ENCODE results near the gene ZNF19.

ZNF19 gene

GRCh38 chr16:71489122-71489521 is at the start of gene ZNF19:
Gene ZNF19, minus strand, starts transcription at chr16:71489324. Its CDS starts 7,210 bp downstream, at chr16:71482114.
- TF ChIP-seq Cebpa-rat (IDR thresholded peaks at IDR 0.05): no peak
- H3K9me3 ChIP-seq: no peaks in the 10 kb centered on the region
- H3K27ac ChIP-seq: no peak within 1 kb of the TSS
- H3K4me3 ChIP-seq: no peak within 1 kb of the TSS
- H3K36me3 ChIP-seq: no peaks in the 10 kb centered on the region
- H3K4me2 ChIP-seq: no peak within 1 kb of the TSS
- H3K4me1 ChIP-seq: peaks cover 6% of the 10 kb centered on the region; the same call in 1 of the 2 replicates
- no peaks in the 10 kb centered on the region for H3K27me3 ChIP-seq
- no peaks in the 10 kb centered on the region for H4K20me1 ChIP-seq
- no peak within 1 kb of the TSS for H3K9ac ChIP-seq

- H3K27me3 ChIP-seq: no peaks in the 10 kb centered on the region
- no peak overlapping the region for H3K9ac ChIP-seq
- no peak overlapping the region for H3K4me2 ChIP-seq
- H3K4me3 ChIP-seq: no peak overlapping the region
- H3K27ac ChIP-seq: no peak overlapping the region
- no peaks in the 10 kb centered on the region for H4K20me1 ChIP-seq
- no peak for TF ChIP-seq Cebpa-rat (IDR thresholded peaks at IDR 0.05)
- no peaks in the 10 kb centered on the region for H3K9me3 ChIP-seq
- no peaks in the 10 kb centered on the region for H3K4me1 ChIP-seq
- no peaks in the 10 kb centered on the region for H3K36me3 ChIP-seq
These were observed 48.5 kb upstream of the ZNF19 start for GRCh38 chr16:71537643-71538042.

- H3K27ac ChIP-seq: no peak overlapping the region
- no peaks in the 10 kb centered on the region for H3K9me3 ChIP-seq
- no peak overlapping the region for H3K9ac ChIP-seq
- H3K27me3 ChIP-seq: no peaks in the 10 kb centered on the region
- no peaks in the 10 kb centered on the region for H3K4me1 ChIP-seq
- H3K4me2 ChIP-seq: no peak overlapping the region
- no peak overlapping the region for H3K4me3 ChIP-seq
- no peaks in the 10 kb centered on the region for H3K36me3 ChIP-seq
- no peaks in the 10 kb centered on the region for H4K20me1 ChIP-seq
- TF ChIP-seq Cebpa-rat (IDR thresholded peaks at IDR 0.05): no peak
These were observed 47.8 kb upstream of the ZNF19 start for GRCh38 chr16:71536752-71537499.

- no peaks in the 10 kb centered on the region for H3K9me3 ChIP-seq
- H3K27ac ChIP-seq: no peak overlapping the region
- no peaks in the 10 kb centered on the region for H3K27me3 ChIP-seq
- H3K4me1 ChIP-seq: no peaks in the 10 kb centered on the region
- no peak overlapping the region for H3K4me3 ChIP-seq
- no peaks in the 10 kb centered on the region for H4K20me1 ChIP-seq
- no peaks in the 10 kb centered on the region for H3K36me3 ChIP-seq
- no peak overlapping the region for H3K4me2 ChIP-seq
- no peak for TF ChIP-seq Cebpa-rat (IDR thresholded peaks at IDR 0.05)
- H3K9ac ChIP-seq: no peak overlapping the region
These were observed 43.2 kb upstream of the ZNF19 start for GRCh38 chr16:71532366-71532765.

- Histone ChIP-seq H3K9me3 (no peaks in the 10 kb centered on the region), H3K4me1 (no peaks in the 10 kb centered on the region), H3K9ac (no peak overlapping the region), H4K20me1 (no peaks in the 10 kb centered on the region), H3K4me3 (no peak overlapping the region), H3K36me3 (no peaks in the 10 kb centered on the region), H3K27ac (no peak overlapping the region), H3K27me3 (no peaks in the 10 kb centered on the region), H3K4me2 (no peak overlapping the region)
- TF ChIP-seq Cebpa-rat (IDR thresholded peaks at IDR 0.05): no peak
These were observed 39.7 kb upstream of the ZNF19 start for GRCh38 chr16:71528863-71529262.

- Histone ChIP-seq H3K9ac (no peak overlapping the region), H3K36me3 (no peaks in the 10 kb centered on the region), H3K4me3 (no peak overlapping the region), H4K20me1 (no peaks in the 10 kb centered on the region), H3K9me3 (no peaks in the 10 kb centered on the region), H3K4me2 (no peak overlapping the region), H3K27ac (no peak overlapping the region), H3K4me1 (no peaks in the 10 kb centered on the region), H3K27me3 (no peaks in the 10 kb centered on the region)
- TF ChIP-seq Cebpa-rat (IDR thresholded peaks at IDR 0.05): no peak
These were observed 39.1 kb upstream of the ZNF19 start for GRCh38 chr16:71528257-71528656.

- H3K27ac ChIP-seq: no peak within 1 kb of the TSS
- no peak within 1 kb of the TSS for H3K4me2 ChIP-seq
- H3K27me3 ChIP-seq: no peaks in the 10 kb centered on the region
- H4K20me1 ChIP-seq: no peaks in the 10 kb centered on the region
- no peaks in the 10 kb centered on the region for H3K36me3 ChIP-seq
- H3K9me3 ChIP-seq: no peaks in the 10 kb centered on the region
- no peak within 1 kb of the TSS for H3K4me3 ChIP-seq
- H3K4me1 ChIP-seq: no peaks in the 10 kb centered on the region
- H3K9ac ChIP-seq: no peak within 1 kb of the TSS
- no peak for TF ChIP-seq Cebpa-rat (IDR thresholded peaks at IDR 0.05)
These were observed 37.0 kb upstream of the ZNF19 start, which contains the start of gene CHST4 for GRCh38 chr16:71526111-71526631. Gene CHST4, plus strand, starts transcription at chr16:71526426. Its CDS starts 10,252 bp downstream, at chr16:71536678.

- TF ChIP-seq Cebpa-rat (IDR thresholded peaks at IDR 0.05): no peak
- H4K20me1 ChIP-seq: no peaks in the 10 kb centered on the region
- H3K36me3 ChIP-seq: no peaks in the 10 kb centered on the region
- no peaks in the 10 kb centered on the region for H3K9me3 ChIP-seq
- no peak overlapping the region for H3K4me2 ChIP-seq
- H3K27ac ChIP-seq: no peak overlapping the region
- H3K9ac ChIP-seq: no peak overlapping the region
- no peaks in the 10 kb centered on the region for H3K27me3 ChIP-seq
- no peak overlapping the region for H3K4me3 ChIP-seq
- no peaks in the 10 kb centered on the region for H3K4me1 ChIP-seq
These were observed 35.7 kb upstream of the ZNF19 start for GRCh38 chr16:71524566-71525553.

GRCh38 chr16:71520550-71520949 is 31.4 kb upstream of the ZNF19 start:
- Histone ChIP-seq H3K4me3 (no peak overlapping the region), H3K27ac (no peak overlapping the region), H3K9me3 (no peaks in the 10 kb centered on the region), H3K4me1 (no peaks in the 10 kb centered on the region), H3K27me3 (no peaks in the 10 kb centered on the region), H3K9ac (no peak overlapping the region), H3K4me2 (no peak overlapping the region), H3K36me3 (no peaks in the 10 kb centered on the region), H4K20me1 (no peaks in the 10 kb centered on the region)
- TF ChIP-seq Cebpa-rat (IDR thresholded peaks at IDR 0.05): no peak

- TF ChIP-seq Cebpa-rat (IDR thresholded peaks at IDR 0.05): no peak
- Histone ChIP-seq H3K9ac (no peak overlapping the region), H3K9me3 (no peaks in the 10 kb centered on the region), H3K36me3 (no peaks in the 10 kb centered on the region), H3K4me1 (no peaks in the 10 kb centered on the region), H3K4me3 (no peak overlapping the region), H3K4me2 (no peak overlapping the region), H3K27me3 (no peaks in the 10 kb centered on the region), H4K20me1 (no peaks in the 10 kb centered on the region), H3K27ac (no peak overlapping the region)
These were observed 25.9 kb upstream of the ZNF19 start for GRCh38 chr16:71515026-71515425.
